HG02870 (cell line): ENCODE data around the gene RAG1.

ENCODE experiments used
- ATAC-seq: cut with Tn5 transposase; IDR thresholded peaks from one replicate; pipeline ENCODE4 v1.9.1; 2021; ENCODE audit warnings: mild to moderate bottlenecking, moderate library complexity; ENCODE audit not compliant: unreplicated experiment

The RAG1 gene

GRCh38 chr11:36588099-36588498, 20.3 kb downstream of the RAG1 start:
- no peak for ATAC-seq

- ATAC-seq: no peak
Measured at GRCh38 chr11:36590513-36590912, 22.7 kb downstream of the RAG1 start.

DNA sequence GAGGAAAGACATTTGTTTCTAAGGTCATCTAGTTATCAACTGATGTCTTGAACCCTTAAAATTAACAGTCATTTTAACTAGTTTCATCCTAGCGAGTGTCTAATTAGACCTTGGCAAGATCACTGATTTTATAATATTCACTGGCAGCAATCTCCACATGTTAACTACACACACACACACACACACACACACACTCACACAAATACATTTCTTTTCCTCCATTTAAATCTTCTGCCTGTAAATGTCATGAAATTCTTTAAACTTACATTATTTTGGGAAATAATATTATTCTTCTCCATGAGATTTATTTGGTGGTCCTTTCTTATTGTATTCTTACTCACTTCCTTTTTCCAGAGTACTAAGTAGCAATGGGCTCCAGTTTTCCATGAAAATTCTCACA, 23.6 kb downstream of the RAG1 start:
- no peak for ATAC-seq

DNA sequence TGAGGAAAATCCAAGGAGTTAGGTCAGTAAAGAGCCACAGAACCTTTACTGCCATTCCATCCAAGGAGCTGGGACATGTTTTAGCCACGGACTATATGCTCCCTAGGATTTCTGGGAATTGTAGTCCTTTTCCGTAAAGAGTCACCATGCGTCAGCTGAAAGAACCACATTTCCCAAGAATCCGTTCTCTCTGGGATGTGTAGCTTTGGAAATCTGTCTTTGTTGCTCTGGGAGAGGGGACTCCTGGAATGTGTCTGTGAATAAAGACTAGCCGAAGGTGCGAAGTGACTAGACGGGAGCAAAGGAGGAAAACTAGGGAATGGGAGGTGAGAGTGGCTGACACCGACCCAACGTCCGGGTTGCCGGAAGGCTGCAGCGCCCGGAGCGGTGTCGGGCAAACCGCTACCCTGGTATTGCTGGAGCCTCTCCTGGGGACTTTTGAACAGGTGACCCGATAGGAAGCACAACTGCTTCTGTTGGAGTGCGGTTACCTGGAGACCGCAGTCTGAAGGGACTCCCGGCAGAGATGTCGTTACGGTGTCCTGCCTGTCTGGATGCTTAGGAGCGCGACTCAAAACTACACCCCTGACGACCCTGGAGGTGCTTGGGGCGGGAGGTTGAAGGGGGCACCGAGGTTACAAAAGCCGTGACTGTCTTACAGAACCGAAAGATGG, 26.6 kb downstream of the RAG1 start, which contains the start of gene IFTAP:
TSS of gene IFTAP (plus strand) at position 187 of the 674 bp plus-strand sequence. CDS start 15,602 bp downstream, outside the sequence.
- ATAC-seq: peak; percentile 78

DNA sequence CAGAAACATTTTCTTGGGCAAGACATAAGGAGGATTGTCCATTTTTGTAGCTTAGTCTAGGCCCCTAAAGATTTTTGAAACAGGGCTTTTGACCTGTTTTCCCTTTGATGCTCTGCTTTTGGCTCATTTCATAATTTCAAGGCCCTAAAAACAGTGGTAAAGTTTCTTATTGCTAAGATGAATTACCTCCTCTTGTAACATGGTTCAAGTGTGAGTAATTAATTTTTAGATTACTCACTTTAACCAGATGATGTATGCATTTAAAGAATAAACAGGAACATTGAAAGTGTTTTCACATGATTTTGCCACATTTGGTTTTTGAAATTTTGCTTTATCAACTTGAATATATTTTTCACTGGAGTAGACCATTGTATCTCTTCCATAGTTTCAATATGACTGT, 29.1 kb downstream of the RAG1 start:
- no peak for ATAC-seq

- ATAC-seq: no peak
Measured at GRCh38 chr11:36598051-36598450, 30.2 kb downstream of the RAG1 start, which contains the start of gene RAG2. TSS of gene RAG2 (minus strand) at chr11:36598236. CDS start at chr11:36594168, 4,068 bp downstream.

DNA sequence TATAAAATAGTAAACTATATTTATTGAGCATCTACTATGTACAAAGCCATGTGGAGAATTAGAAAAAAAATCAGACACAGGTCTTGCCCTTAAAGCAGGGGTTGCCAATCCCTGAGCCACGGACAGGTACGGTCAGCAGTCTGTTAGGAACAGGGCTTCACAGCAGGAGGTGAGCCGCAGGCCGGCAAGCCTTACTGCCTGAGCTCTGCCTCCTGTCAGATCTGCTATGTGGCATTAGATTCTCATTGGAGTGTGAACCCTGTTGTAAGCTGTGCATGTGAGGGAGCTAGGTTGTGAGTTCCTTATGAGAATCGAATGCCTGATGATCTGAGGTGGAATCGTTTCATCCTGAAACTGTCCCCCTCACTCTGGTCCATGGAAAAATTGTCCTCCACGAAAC, 32.4 kb downstream of the RAG1 start:
- ATAC-seq: no peak

DNA sequence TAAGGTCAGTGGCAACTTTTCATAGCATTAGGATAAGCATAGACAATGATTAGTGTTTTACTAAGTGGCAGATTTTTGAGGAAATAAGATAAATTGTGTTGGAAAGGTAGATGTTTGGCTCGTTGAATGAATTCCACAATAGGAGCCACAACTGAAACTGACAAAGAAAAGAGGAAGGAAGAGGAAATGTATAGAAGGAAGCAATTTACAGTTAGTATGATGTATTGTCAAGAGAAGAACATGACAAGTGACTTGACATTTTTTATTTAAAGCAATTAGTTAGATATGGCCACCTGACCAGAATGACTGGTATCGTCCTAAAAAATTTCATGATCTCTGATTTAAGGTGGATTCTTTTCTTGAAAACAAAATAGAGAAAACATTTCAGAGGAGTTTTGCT, 33.3 kb downstream of the RAG1 start:
- no peak for ATAC-seq

- no peak for ATAC-seq
Measured at GRCh38 chr11:36602135-36602534, 34.3 kb downstream of the RAG1 start.

- peak; percentile 56 for ATAC-seq
Measured at GRCh38 chr11:36605221-36606216, 37.7 kb downstream of the RAG1 start.

DNA sequence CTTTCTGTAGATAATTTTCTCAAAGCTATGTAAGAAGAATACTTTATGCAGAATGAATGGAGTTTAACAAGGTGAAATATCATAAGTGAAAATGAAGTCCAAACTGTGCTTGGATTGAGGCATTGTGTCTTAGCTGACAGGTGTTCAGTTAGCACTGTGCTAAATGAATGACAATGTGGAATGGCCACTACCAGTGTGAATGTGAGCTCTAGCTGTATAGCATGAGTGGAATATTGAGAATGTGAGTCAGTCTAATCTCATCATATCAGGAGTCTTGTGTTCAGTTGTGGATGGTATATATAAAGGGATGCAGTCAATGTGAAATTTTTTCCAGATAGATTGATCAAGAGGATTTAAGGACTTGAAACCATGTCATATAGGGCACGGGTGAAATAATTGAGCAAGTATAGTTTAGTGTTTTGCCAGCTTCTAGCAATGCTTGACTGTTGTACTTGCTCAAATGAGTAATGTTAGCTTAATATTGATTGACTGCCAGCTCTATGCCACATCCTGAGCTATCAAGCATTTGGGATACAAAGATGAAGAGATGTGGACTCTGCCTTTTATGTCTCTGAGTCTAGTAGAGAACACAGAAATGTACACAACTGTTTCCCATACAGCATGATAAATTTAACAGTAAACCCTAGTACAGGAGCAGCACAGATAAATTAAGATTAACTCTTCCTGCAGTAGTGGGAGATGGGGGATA, 40.8 kb downstream of the RAG1 start:
- ATAC-seq: no peak

DNA sequence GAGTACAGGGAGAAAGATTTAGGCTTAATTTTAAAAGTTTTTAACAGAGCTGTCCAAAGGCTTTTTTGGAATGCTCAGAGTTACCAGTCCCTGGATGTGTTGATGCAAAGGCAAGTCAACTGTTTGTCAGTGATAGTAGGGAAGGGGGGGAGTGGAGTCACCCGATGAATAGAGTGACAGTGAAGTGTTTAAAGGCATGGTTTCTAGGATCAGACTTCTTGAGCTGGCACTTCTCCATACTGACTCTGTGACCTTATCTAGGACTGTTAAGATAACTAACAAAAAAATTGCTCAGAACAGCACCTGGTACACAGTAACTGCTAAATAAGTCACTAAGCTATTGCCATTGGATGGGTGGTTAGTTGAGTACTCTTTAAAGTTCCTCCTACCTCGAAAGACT, 41.6 kb downstream of the RAG1 start:
- ATAC-seq: no peak

DNA sequence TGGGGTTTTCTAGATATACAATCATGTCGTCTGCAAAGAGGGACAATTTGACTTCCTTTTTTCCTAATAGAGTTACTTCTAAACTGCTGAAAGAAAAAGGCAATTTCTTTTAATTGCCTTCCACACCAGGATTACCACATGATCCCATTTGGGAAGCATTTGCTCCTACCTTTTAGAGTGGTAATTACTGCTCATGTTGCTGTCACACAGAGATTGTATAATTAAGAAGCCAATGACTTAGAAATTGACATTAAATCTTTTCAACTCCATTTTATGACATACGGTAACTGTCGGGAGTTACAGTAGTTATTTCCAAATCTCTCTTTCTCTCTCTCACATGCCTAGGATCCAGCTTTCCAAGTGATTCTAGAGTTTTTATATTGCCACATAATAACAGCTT, 48.0 kb downstream of the RAG1 start:
- ATAC-seq: no peak

GRCh38 chr11:36617543-36618362, 49.9 kb downstream of the RAG1 start:
- ATAC-seq: no peak

GRCh38 chr11:36618363-36619047, 50.7 kb downstream of the RAG1 start:
- peak; percentile 24 for ATAC-seq

DNA sequence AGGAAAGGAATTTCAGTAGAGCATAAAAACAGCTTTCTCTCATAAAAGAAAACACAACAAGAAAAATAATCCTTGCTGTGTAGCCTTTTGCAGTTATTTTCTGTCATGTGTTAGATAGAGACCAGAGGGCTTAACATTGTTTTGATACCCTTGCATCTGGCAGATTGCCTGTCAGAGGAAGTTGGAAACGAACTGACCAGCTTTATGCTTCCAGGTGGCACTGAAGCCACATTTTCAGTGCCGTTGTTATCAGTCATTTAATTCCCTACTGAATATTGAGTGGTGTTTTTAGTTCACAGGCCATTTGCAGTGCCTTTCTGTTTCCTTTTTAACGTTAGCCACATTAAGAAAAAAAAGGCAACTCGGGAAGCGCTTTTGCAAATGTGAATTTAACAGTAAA, 51.7 kb downstream of the RAG1 start:
- no peak for ATAC-seq

- no peak for ATAC-seq
Measured at GRCh38 chr11:36620246-36620645, 52.4 kb downstream of the RAG1 start.

GRCh38 chr11:36622431-36623136, 54.8 kb downstream of the RAG1 start:
- peak; percentile 71 for ATAC-seq

- ATAC-seq: no peak
Measured at GRCh38 chr11:36623494-36623893, 55.7 kb downstream of the RAG1 start.
